IPS DF 6.9 (cell line): ENCODE measurements around the gene FGF3.

Experiments
- DNase-seq: peaks from one replicate; pipeline ENCODE4 v3.0.0-alpha.2; 2013; ENCODE audit warnings: low read depth, low spot score
- H3K27ac ChIP-seq: one replicate; pipeline ENCODE4 v1.5.1; 2013; ENCODE audit warnings: low read length, control low read depth
- H3K27me3 ChIP-seq: 2 replicates; pipeline ENCODE4 v1.6.1; 2013; ENCODE audit warnings: mild to moderate bottlenecking, low read length; ENCODE audit not compliant: control insufficient read depth, insufficient read depth
- H3K36me3 ChIP-seq: 2 replicates; pipeline ENCODE4 v1.6.1; 2013; ENCODE audit warnings: low read length; ENCODE audit not compliant: control insufficient read depth, insufficient read depth
- H3K4me1 ChIP-seq: 2 replicates; pipeline ENCODE4 v1.6.1; 2013; ENCODE audit warnings: low read length; ENCODE audit not compliant: control insufficient read depth, insufficient read depth
- H3K4me3 ChIP-seq: 2 replicates; pipeline ENCODE4 v1.5.1; 2013; ENCODE audit warnings: mild to moderate bottlenecking, low read length
- H3K9me3 ChIP-seq: 2 replicates; pipeline ENCODE4 v1.6.1; 2013; ENCODE audit warnings: low read length, inconsistent platforms; ENCODE audit not compliant: control insufficient read depth, insufficient read depth
- WGBS: extraction: QIAGEN DNeasy Blood & Tissue Kit; methylation state at CpG from one replicate; pipeline ENCODE4 v1.1.7; 2013; ENCODE audit warnings: mixed read lengths, missing lambda C conversion rate; ENCODE audit not compliant: insufficient read length, insufficient coverage; 5-methylcytosine and 5-hydroxymethylcytosine counted together

The FGF3 gene

DNA sequence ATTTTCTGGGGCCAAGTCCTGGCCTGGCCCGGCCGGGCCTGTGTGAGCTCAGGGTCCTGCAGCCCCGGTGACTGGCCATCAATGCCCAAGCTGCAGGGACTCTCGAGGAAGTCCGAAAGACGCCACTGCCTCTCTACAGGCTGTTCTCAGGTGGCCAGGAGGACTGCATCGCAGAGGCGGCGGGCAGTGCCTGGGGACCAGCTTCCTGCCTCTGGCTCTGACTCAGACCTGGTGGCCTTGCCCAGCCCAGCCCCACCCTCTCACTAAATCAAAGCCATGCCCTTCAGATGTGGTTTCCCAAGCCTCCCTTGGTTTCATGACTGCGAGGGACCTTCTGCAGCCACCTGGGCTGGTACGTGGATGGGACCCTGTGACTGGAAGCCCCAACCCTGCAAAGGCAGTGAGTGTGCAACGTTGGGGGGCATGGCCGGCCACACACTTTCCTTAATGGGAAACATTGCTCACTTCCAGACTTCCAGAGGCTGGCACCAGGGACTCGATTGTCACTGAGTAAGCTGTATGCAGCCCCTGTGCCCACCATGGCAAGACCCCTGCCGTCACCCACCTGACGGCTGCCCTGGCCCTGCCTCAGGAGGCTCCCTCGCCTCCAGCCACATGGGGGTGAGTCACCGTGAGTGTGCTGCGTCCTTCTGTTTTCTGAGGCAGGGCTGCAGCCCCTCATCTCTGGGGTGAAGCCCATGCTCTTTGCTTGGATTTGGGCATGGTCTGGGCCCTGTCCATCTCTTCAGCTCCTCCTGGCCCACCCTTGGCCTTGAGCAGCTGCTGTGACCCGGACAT lies 6.0 kb upstream of the FGF3 start:
- Histone ChIP-seq H3K27ac (no peak overlapping the region), H3K4me1 (0 out of 2 replicates have a peak, but pooled peaks cover 2% of the 10 kb centered on the region), H3K27me3 (peaks cover 6% of the 10 kb centered on the region), H3K36me3 (no peaks in the 10 kb centered on the region), H3K4me3 (no peak overlapping the region), H3K9me3 (no peaks in the 10 kb centered on the region)
- no peak for DNase-seq
- no CpG with 5 or more reads among the region's 20 CpGs for WGBS

GRCh38 chr11:69823641-69824265 lies 4.5 kb upstream of the FGF3 start:
- Histone ChIP-seq H3K27ac (no peak overlapping the region), H3K9me3 (no peaks in the 10 kb centered on the region), H3K27me3 (peaks cover 18% of the 10 kb centered on the region), H3K4me1 (no peaks in the 10 kb centered on the region), H3K36me3 (no peaks in the 10 kb centered on the region), H3K4me3 (no peak overlapping the region)
- no peak for DNase-seq
- no CpG with 5 or more reads among the region's 6 CpGs for WGBS

DNA sequence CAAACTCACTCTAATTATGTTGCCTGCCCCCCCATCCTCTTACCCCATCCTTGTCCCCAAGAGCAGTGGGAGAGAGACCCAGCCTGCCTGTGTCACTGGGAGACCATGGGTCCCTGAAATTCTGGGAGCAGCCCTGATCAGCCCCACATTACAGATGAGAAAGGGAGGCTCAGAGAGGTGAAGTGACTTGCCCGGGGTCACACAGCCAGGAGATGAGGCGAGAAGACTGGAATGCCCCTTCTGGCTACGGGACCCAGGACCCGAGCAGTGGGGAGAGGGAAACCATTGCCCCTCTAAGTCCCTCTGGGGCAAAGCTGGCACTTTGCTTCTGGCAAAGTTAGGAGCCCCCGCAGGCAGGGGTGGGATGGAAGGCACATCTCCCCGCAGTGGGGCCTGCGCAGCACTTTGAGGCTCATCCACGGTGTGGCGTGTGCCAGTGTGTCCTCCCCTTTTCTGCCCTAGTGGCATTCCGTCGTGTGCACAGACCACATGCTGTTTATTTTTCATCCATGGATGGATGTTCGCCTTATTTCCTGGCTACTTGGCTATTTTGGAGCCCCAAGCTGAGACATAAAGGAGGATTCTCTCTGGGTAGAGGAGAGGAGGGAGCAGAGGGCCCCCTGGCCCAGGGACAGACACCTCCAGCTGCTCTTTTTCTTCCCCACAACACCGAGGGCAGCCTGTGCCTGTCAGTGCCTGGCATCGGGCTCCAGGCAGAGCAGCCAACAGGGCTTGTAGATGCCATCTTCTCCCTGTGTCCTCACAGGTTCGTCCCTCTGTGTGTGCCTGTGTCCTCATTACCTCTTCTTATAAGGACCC lies 3.7 kb upstream of the FGF3 start:
- no peaks in the 10 kb centered on the region for H3K9me3 ChIP-seq
- no peaks in the 10 kb centered on the region for H3K4me1 ChIP-seq
- no peak for DNase-seq
- H3K27me3 ChIP-seq, result peaks cover 27% of the 10 kb centered on the region
- H3K36me3 ChIP-seq, result no peaks in the 10 kb centered on the region
- H3K27ac ChIP-seq, result no peak overlapping the region
- no CpG with 5 or more reads among the region's 15 CpGs for WGBS
- no peak overlapping the region for H3K4me3 ChIP-seq

- no peak for DNase-seq
- no CpG with 5 or more reads among the region's 17 CpGs for WGBS
- peaks cover 40% of the 10 kb centered on the region for H3K27me3 ChIP-seq
Measured at GRCh38 chr11:69821511-69822040, 2.4 kb upstream of the FGF3 start.

DNA sequence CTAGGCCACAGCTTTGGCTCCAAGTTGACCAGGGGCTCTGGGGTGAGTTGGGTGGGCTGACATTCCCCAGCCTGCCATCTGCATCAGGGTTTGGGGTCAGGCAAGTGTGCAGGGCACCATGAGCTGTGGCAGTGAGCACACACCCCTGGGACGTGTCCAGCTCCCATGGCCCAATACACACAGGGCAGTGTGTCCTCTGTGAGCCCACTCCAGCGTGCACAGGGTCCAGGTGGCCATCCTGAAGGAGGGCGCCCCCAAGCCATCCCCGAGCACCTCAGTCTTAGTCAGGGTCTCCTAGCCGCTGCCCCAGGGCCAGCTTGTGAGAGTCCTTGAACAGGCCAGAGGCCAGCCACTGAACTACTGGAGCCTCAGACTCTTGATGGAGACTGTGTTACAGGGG lies 1.2 kb upstream of the FGF3 start:
- WGBS, result no CpG with 5 or more reads among the region's 5 CpGs
- Histone ChIP-seq H3K4me1 (peaks cover 3% of the 10 kb centered on the region; the same call in 1 of the 2 replicates), H3K36me3 (no peaks in the 10 kb centered on the region), H3K27me3 (peaks cover 50% of the 10 kb centered on the region), H3K9me3 (no peaks in the 10 kb centered on the region), H3K4me3 (no peak overlapping the region), H3K27ac (no peak overlapping the region)
- no peak for DNase-seq

More at GRCh38 chr11:69821511-69822040, 2.4 kb upstream of the FGF3 start:
- peaks cover 2% of the 10 kb centered on the region; the same call in 1 of the 2 replicates for H3K4me1 ChIP-seq
- no peaks in the 10 kb centered on the region for H3K36me3 ChIP-seq
- no peak overlapping the region for H3K4me3 ChIP-seq
- no peaks in the 10 kb centered on the region for H3K9me3 ChIP-seq
- no peak overlapping the region for H3K27ac ChIP-seq

DNA sequence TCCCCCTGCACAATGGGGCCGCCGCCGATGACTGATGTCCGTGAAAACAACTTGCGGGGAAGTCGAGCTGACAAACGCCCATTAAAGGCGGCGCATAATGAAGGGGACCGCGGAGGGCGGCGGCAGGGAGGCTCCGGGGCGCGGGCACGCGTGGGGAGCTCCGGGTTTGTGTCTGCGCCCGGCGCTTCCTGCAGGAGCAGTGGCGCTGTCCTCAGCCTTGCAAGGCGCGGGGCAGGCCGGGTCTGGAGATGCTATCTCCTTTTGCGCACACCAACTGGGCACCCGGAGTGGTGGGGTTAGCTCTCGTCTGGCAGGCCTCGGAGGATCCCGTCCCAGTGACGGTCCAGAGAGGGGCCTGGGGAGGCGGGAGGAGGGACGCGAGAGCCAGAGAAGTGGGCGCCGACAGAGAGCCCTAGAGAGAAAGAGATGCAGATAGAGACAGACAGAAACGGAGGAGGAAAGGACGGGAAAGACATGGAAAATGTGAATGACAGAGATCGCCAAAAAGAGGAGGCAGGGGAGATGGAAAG lies 390 bp upstream of the FGF3 start:
- no peaks in the 10 kb centered on the region for H3K36me3 ChIP-seq
- H3K27ac ChIP-seq, result no peak overlapping the region
- no peaks in the 10 kb centered on the region for H3K9me3 ChIP-seq
- peaks cover 3% of the 10 kb centered on the region; the same call in 1 of the 2 replicates for H3K4me1 ChIP-seq
- no peak overlapping the region for H3K4me3 ChIP-seq
- peaks cover 52% of the 10 kb centered on the region for H3K27me3 ChIP-seq
- no peak for DNase-seq
- no CpG with 5 or more reads among the region's 40 CpGs for WGBS

GRCh38 chr11:69818231-69818602 lies 999 bp downstream of the FGF3 start:
- H3K9me3 ChIP-seq, result no peaks in the 10 kb centered on the region
- peaks cover 52% of the 10 kb centered on the region for H3K27me3 ChIP-seq
- H3K36me3 ChIP-seq, result no peaks in the 10 kb centered on the region
- H3K27ac ChIP-seq, result no peak overlapping the region
- peaks cover 3% of the 10 kb centered on the region; the same call in 1 of the 2 replicates for H3K4me1 ChIP-seq
- peak overlapping the region; percentile 26; the same call in 1 of the 2 replicates for H3K4me3 ChIP-seq
- WGBS, result no CpG with 5 or more reads among the region's 31 CpGs
- DNase-seq, result no peak

DNA sequence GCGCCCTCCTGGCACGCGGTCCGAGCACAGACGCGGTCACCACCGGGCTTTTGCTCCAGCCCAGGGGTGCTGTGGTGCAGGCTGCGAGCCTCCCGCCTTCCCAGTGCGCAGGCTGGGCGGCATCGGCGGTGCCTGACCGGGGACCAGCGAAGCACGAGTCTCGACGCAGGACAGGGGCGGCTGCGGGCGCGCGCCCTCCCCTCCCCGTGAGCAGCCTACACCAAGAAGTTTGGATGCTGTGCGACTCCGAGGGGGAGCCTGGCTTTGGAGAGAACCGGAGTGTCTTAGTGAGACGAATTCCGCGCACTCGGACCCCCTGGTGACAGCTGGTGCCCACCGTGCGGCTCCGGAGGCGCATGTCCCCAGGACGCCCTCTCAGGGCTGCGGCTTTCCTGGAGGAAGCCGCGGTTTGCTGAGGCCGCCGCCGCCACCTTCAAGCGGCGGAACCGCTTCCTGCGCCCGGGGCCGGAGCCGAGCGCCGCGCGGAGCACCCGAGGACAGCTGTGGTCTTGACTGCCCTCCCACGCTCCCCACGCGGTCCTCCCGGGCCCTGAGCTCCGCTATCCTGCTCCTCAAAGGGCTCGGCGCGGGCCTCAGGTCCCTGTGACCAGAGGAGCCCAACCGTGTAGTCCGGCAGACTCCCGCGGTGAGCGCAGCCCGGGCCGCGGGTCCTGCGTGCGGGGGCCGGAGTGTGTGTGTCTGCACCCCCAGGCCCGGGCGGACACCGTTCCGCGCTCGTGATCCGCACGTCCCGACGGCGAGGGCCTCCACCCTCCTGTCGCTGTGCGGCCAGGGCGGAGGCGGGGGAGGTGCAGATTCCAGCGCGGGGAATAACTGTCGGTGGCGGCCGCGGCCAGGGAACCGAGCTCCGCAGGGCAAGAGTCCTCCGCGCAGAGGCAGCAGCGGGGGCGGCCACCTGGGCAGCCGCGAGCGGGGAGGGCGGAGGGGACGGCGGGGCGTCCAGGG lies 1.7 kb downstream of the FGF3 start:
- DNase-seq, result no peak
- H3K27ac ChIP-seq, result no peak overlapping the region

DNA sequence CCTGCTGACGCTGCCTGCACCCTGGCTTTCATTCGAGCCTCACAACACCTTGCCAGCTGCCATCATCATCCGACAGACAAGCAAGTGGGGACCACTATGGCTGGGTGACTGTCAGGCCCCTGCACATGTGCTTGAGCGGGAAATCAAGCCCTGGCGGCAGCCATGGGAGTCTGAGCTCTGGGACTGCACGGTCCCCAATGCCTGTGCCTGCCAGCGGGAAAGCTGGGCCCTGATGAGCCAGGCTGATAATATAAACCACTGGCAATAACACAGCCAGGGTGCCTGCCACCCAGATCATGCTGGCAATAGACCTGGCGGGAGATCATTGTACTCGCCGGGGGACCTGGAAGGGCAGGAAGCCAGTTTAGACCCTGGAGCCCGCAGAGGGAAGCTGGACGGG lies 2.5 kb downstream of the FGF3 start:
- Histone ChIP-seq H3K4me1 (peaks cover 3% of the 10 kb centered on the region; the same call in 1 of the 2 replicates), H3K4me3 (no peak overlapping the region), H3K27ac (no peak overlapping the region), H3K9me3 (no peaks in the 10 kb centered on the region), H3K27me3 (peaks cover 52% of the 10 kb centered on the region), H3K36me3 (no peaks in the 10 kb centered on the region)
- no CpG with 5 or more reads among the region's 12 CpGs for WGBS
- no peak for DNase-seq

More for the DNA sequence above, 1.7 kb downstream of the FGF3 start:
- no peaks in the 10 kb centered on the region for H3K9me3 ChIP-seq
- peak overlapping the region; percentile 19; the same call in 1 of the 2 replicates for H3K4me3 ChIP-seq
- peaks cover 3% of the 10 kb centered on the region; the same call in 1 of the 2 replicates for H3K4me1 ChIP-seq
- peaks cover 52% of the 10 kb centered on the region for H3K27me3 ChIP-seq
- no CpG with 5 or more reads among the region's 107 CpGs for WGBS
- no peaks in the 10 kb centered on the region for H3K36me3 ChIP-seq
